ENCODE data around the gene UNC5B.

UNC5B gene

DNA sequence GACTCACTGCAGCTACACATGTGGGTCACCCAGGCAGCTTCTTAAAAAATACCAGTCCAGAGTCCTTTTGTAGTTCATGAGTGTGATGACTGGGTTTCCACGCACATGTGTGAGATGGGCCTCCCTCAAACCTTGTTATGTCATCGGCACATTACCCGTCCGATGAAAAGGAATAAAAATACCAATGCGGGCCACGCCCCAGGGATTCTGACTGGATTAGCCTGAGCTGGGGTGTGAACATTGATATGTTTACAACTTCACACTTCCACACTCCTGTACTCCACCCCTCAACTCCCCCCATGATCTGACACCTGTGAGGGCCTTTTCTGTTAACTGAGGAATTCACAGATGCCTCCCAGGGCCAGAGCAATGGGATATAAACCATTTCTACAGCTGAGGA lies 112.9 kb downstream of the UNC5B start:
- DNase-seq, result no peak

DNA sequence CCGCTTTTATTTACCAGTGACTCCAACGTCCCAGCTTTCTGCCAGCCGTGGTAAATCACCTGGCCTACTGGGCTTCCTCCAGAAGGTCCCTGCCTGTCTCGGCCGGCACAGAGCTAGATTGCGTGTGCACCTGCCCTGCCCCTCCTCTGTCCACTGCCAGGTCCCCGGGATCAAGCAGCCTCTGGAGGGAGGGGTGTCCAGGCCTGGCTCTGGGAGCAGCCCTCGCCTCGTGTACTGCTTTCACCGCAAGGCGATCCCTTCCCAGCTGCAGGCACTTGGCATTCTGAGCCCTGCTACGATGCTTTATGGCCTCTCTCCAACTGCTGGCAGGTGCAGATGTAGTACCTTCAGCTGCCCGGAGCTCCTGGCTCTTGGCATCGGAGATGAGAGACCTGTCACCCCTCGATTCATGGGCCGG lies 114.1 kb downstream of the UNC5B start:
- DNase-seq, result no peak

DNA sequence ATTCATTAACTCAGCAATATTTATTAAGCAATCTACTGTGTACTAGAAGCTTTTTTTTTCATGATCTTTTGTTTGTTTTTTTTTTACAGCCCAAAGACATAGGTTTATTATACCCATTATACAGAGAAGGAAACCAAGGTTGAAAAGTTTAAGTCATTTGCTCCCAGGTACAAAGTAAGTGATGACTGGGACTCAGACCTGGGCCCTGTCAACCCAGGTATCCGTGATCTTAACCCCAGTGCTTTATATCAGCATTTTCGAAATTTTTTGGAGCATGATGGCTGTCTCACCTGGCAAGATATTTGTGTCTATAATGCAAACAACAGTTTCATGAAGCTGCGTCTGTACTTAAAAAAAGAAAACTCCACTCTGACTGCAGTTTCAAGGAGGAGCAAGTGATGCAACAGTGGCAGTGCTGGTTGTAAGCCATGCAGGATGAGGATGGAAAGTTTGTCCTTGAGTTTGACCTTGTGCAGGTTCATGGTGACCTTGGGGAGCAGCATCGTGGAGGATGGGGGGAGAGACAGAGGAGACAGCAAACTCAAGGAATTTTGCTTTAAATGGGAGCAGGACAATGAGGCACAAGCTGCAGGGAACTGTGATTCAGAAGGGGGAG lies 118.5 kb downstream of the UNC5B start:
- no peak for DNase-seq

DNA sequence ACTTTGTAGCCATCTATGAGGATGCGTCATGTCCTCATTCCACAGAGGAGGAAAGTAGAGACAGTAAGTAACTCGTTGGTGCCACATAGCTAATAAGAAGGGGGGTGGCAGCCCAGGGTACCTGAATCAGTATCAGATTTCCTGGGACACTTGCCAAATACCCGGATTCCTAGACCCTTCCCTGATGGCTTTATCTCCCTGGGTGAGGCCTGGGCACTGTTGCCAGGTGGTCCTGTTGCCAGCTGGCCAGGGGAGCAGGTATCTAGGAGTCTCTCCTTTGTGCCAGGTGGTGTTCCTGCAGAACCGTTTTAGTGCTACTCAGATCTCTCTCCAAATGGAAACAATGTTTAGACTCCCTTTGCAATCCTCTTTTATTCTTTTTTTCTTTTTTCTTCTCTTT lies 119.4 kb downstream of the UNC5B start:
- DNase-seq, result no peak

DNA sequence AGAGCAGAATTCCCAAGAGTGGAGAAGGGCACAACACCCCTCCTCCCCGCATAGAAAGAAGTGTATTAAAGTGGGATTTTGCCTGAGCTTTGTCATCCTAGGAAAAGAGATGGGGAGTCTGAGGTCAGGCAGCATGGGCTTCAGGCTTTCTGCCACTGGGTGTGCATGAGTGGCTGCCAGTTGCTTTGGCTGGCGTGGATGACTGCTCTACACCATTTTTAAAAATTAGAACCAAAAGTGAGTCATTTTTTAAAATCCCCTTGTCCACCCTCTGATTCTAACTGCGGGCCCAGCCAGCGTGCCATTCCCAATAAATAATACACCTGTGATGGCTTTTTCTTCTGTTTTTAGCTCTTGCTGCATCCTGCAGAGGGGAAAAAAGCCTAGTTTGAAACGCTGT lies 120.1 kb downstream of the UNC5B start:
- no peak for DNase-seq

DNA sequence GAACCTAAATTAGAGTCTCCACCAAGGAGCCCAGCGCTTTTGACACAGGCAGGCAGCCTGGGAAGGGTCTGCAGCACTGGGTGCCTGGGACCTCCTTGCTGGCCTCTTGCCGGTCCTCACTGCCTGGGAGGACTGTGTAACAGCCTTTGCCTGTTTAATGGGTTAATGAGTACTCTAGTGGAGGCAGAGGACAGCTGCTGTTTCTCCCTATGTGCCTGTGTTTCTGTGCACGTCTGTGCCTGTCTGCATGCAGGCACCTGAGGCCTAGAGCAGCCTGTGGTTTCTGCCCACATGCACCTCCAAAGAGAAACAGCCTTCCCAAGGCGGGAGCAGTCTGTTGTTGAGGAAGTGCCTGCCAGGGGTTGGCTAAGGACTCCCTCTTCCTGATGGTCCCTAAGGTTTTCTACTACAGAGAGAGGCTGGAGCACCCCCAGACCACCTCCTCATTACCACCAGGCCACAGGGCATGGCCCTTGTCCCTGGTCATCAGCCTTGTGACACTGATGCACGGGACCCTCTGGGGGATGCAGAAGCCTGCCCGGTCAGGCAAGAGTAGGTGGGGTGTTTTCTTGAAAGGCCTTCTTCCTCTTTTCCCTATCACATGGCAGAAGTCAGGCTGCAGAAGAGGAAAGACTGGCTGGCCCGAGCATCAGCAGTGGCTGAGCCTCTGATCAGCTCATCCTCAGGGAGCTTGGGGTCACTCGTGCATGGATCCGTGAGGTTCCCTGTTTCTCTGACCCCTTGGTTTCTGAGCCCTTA lies 120.9 kb downstream of the UNC5B start:
- DNase-seq, result no peak

DNA sequence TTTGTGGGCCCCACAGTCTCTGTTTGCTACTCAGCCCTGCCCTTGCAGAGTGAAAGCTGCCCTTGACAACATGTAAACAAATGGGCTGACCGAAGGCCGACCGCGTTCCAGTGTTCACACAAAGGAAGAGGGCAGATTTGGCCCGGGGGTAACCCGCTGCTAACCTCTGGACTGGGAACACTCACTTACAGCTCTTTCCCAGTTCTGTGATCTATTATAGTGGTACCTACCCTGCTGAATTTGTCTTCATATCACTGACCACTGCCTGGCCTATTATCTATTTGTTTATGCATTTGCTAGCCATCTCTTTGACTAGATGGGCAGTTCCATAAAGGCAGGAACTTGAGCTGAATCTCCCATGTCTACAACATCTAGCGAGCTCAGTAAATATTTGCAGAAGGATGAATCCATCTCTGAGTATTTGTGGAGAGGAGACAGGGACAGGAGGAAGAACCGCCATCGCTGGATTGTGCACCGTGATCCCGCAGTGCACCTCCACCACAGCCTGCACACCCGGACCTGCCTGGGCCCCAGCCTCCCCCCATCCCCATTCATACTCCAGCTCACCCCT lies 121.9 kb downstream of the UNC5B start:
- no peak for DNase-seq

DNA sequence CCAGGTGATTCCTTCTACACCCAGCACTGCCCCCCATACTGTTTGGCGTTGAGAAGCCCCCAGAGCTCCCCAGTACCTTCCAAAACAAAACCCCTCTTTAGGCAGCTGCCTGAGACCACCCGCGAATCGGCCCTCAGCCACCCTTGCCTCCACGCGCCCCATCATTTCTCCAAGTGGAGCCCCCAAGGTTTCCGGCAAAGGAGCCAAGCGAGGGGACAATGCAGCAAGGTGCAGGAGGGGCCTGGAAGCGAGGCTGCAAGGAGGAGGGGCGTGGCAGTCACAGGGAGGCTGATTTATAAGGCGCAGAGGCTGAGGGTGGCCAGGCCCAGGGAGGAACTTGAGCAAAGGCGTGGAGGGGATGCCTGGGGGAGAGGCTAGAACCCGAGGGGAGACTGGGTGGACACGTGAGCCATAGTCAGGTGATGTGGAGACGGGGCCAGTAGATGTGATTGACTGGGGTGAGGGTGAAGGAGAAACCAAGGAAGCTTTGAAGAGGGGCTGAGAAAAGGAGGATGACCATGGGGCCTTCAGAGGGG lies 122.9 kb downstream of the UNC5B start:
- DNase-seq, result no peak

DNA sequence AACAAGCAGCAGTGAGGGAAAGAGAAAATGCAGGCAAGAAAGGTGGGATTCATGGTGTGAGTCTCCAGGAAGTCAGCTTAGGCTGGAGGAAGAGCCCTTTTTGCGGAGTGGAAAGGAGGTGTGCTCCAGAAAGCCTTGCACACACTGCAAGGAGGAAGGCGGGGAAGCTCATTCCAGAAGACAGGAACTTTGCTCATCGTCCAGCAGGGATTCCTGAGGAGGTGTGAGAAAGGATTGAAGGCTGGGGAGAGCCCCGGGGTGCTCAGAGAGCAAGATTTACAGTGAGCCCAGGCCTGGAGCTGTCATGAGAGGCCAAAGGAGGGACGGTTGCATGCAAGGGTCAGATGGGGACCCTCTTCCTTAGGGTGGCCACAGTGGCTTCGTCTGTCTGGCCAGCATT lies 124.3 kb downstream of the UNC5B start:
- no peak for DNase-seq

DNA sequence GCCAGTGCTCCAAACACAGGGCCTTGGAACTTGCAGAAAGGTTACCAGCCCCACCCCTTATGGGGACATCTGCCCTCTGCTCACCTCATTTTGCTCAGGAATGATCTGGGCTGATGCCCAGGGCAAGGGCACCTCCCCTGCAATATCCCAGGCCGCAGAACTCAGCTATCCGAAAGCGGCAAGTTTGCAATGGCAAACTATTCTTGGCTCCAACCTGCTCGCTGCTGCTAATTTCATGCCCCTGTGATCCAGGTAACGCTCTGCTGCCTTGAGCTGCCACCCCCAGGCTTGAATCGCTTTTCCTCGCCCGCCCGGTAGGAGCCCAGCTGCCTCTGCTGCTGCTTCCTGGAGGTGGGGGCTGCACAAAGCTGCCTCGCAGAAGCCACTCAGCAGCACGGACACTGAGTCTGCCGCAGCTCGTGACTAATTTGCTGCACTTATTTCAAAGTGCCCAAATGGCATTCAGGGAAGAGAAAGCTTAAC lies 124.9 kb downstream of the UNC5B start:
- no peak for DNase-seq

DNA sequence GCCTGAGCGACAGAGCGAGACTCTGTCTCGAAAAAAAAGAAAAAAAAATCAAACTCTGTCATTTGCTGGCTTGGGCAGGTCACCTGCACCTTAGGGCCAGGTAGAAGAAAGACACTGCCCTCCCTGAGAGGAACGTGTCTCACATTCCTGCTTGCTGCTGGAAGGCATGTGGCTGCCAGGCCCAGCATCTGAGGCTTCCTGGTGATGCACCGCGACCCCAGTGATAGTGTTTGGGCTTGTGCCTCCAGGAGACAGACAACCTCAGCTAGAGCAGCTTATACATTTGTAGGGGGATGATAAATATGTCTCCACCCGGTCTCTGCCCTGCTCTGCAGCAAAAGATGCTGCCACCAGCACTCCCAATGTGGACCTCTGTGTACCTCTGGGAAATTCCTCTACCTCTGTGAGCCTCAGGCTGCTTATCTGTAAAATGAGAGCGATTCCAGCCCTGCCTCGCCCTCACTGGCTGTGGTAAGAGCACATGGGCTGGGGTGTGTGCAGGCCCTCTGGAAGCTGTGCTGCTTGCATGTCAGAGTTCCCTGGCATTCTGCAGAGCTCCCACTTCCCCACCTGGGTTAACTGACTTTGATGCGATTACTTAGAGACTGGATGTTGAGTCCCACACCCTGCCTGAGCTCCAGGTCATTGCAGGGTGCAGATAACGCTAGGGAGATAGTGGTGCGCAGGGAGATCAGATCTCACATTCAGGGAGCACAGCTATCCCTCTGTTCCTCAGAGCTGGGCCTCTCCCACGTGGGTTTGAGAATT lies 126.5 kb downstream of the UNC5B start:
- DNase-seq, result no peak

DNA sequence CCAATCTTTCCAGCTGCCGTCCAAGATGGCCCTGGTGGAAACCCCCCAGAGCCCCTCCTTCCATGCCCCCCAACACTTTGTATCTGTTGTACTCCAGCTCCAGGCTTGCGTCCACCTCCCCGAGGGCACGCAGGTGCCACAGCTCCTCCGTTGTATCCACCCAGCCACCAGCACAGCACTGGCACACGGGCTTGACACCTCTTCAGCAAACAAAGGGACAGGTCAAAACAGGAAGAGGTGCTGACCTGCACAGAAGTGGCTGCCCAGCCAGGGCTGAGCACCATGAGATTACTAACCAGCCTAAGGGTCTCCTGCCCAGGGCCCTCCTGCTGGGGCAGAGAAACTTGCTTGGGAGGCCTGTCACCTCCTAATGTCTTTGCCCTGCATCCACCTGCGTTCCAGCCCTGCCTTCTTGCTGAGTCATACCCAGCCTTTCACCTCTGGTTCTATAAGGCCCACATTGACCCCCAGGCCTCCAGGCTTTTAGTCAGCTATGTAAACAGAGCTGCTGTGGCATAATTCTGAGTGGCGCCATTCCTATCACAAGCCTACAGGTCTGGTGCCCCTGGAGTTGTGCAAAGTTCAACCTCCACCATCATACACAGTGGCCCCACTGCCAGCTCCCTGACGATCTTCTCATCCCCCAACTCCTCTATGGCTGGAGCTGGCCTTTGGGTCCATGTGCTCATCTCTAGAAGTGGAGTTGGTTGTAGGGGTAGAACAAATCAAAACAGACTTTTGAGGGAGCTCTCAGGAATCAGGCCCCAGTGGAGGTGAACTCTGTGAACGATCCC lies 127.6 kb downstream of the UNC5B start:
- DNase-seq, result no peak

DNA sequence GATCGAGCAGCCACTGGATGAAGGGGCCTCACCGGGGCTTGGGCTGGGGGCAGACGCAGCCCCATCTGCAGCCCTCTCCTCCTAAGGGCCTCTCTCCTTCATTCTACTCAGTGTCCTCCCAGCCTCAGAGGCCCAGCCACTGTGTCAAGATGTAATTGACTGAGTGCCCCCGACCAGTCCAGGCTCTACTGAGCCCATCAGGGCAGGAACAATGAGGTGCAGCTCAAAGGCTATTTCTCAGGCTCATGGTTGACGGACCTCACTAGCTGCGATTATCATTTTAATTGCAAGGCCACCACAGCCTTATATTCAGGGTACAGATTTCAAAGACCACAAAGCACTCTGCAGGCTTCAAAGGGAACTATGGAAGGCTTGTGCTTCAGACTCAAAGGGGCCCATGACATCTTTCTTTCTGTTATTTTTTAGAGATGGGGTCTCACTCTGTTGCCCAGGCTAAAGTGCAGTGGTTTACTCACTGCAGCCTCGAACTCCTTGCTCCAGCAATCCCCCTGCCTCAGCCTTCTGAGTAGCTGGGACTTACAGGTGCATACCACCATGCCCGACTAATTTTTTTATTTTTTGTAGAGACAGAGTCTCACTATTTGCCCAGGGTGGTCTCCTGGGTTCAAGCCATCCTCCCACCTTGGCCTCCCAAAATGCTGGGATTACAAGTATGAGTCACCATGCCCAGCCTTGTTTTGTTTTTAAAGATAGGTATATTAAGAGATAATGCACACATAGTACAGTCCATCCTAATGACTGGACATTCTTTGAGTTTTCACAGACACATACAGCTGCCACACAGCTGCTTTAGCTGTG lies 130.4 kb downstream of the UNC5B start:
- no peak for DNase-seq

DNA sequence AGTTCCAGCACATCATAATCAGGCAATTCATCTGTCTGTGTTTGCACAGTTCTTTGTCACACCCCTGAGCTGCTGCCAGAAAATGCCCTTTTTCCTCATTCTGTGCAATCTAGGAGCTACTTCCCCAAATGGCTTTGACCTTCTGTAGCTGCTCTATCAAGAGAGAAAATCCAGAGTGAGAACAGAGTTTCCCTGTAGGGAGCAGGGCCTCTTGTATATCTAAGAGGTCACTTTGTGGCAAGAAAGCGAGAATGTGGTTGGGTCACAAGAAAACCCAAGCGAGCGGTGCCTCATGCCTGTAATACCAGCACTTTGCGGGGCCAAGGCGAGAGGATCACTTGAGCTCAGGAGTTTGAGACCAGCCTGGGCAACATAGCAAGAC lies 131.0 kb downstream of the UNC5B start:
- no peak for DNase-seq

DNA sequence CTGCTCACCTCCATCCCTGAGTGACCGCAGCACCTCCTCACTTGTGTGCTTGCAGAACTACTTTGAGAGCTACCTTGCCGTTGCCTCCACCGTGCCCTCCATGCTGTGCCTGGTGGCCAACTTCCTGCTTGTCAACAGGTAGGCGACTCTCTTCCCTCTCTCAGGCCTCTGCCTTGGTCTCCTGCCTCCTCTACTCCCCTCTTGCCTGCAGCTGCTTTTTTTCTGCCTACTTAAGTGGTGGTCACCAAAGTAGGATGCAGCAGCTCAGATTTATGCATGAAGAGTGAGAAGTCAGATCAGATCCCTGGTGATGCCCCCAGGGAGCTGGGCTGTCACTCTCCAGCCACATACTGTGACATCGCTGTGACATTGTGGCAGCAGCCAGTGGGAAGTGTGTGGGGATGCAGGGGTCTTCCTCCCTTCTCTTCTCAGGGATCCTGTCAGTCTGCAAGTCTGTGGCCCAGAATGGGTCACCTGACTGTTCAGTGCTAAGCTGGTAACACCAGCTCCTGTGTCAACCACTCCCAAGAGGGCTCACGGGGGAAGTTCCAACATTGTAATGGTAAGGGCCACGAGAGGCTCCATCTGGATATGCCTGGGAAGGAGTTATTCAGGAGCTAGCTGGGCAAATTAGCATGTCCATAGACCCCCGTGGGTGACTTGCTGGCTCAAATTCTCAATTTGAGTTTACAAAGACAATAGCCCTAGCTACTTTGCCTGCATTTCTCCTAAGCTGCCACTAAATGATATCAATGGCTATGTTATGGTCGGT lies 132.0 kb downstream of the UNC5B start:
- DNase-seq, result no peak

DNA sequence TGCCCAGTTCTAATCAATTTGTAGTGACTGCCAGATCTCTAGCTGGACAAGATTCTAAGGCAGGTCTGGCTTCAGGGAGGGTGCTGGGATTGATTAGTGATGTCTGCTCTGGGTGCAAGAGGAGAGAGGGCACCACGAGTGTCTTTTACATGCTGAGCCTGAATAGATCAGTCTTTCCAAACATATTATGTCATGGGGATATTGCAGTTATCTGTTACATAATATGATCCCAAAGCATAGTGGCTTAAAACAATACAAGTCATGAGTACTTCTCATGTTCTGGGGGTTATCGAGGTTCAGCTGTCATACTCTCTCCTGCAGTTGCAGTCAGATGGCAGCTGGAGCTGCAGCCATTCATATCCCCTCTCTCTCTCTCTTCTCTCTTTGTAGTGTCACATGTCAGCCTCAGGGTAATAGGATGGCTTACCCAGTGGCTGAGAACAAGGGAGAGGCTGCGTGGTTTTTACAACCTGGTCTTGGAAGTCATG lies 132.7 kb downstream of the UNC5B start:
- DNase-seq, result peak; percentile 44

DNA sequence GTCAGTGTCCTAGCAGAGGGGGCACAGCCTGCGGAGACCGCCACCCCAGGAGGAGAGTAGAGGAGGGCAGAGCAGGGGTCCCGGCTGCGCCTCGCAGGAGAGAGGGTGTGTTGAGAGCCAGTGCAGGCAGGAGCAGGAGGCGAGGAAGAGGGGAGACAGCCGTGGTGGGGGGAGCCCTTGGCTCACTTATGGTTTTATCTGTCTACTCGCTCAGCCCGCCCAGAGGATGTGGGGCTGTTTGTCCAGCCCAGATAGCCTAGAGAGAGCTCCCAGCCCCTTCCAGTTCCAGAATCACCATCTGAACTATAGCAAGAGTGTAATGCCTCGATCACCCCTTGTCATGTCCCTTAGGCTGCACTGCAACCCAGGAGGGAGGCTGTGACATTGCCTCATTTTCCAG lies 133.3 kb downstream of the UNC5B start:
- no peak for DNase-seq

DNA sequence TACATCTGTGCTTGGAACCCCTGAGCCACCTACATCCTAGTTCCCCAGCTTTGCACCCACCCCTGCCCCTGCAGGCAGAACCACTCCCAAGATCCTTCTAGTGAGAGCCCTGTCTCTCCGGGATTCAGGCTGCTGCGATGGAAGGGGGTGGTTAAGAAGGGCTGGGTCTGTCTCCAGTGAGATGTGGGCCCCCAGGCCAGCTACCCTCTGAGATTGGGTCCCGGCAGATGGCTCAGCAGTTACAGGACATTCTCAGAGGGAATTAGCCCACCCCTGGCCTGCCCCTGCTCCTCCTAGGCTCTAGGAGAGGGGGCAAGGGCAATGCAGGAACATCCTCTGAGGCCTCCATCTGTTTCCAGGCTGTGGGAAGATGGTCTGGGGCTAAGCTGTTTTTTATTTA lies 134.4 kb downstream of the UNC5B start:
- peak; percentile 44 for DNase-seq

DNA sequence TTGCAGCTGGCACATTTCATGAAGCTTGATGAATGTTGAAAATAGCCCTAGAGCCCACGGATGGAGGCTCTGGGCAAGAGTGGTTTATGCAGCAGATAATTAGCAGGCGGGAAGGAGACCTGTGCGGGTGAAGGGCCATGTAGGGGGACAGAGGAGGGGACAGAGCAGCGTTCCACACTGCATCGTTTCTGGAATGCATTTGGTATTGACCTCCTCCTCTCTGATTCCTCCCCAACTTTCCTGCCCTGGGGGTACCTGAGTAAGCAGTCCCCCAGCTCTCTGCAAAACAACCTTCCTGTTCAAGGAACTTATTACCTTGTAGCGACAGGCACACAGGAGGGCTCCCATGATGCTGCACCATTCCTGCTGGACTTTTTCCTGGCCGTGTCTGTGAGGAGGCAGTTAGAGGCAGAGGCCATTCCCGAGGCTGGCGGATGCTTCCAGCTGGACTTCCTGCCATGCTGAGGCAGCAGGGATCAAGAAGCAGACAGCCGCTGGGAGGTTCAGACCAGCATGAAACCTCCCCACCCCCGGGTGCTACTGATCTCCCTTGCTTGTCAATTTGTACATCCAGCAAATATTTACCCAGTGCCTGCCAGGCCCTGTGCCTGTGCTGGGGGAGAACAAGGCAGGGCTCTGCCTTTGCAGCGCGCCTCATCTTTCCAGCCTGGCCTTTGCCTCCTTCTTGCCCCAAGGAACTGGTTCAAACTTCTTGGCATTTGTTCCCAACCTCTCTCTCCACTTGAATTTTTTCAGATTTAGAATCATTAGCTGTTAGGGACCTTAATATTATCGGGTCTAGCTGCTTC lies 135.4 kb downstream of the UNC5B start:
- no peak for DNase-seq

DNA sequence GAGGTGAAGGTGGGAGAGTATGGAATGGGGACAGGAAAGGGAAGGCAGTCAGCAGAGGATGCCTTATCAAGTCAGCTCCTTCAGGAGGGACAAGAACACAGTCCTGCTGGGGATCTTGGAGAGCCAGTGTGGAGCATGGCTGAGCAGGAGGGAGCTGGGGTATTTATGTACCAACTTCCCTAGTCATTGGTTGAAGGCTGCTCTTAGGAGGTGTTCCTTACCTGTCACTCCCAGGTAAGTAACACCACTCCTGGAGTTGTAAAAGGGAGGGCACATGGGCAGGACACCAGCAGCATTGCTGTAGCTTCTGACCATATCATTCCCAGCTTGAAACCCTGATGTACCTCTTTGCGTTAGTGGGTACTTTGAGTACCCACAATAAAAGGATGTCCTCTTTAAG lies 136.5 kb downstream of the UNC5B start:
- DNase-seq, result no peak

Data from NCI-H524 treated with DMSO at 0.1 percent for 48 hours (cell line).